Measurements from ENCODE around the gene SEPSECS.
A peak's percentile ranks its signal among the peaks of the same experiment; 100 is the strongest.
"Not testable (repeated sequence)": the region's sequence is repeated elsewhere in the genome, so short reads cannot be mapped to it uniquely, and the experiment has no call there.

SEPSECS gene

DNA sequence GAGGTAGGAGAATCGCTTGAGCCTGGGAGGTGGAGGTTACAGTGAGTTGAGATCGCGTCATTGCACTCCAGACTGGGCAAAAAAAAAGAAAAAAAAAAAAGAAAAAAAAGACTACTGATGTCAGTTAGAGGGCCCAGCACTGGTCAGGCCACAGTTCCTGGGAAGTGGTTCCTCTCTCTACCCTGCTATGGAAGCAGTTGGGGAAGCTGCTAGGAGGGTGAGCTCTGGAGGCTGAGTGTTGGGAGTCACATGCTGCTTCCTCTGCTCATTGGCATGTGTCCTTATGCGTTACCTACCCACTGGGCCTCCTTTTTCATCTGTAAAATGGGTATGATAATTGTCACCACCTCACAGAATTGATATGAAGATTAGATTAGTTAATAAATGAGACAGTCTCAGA lies 50.7 kb downstream of the SEPSECS start:
- no peak for DNase-seq (ENCODE audit: low spot score)

DNA sequence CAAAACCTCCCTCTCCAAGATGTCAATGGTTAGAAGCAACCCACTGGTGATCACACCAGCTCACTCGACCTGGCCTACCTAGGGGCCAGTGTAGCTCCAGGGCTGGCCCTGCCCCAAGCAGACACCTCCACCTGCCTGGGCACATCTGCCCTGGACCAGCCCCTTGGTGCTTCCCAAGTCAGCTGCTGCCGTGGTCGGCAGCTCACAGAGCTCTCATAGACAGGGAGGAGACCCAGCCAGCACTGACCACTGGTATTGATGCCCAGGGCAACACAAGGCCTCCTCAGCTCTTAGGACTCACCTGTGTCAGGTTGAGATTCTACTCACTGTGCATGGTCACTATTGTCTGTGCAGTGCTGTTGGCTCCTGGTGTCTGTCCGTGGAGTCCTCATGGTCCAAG lies 51.7 kb downstream of the SEPSECS start:
- no peak for DNase-seq (ENCODE audit: low spot score)

DNA sequence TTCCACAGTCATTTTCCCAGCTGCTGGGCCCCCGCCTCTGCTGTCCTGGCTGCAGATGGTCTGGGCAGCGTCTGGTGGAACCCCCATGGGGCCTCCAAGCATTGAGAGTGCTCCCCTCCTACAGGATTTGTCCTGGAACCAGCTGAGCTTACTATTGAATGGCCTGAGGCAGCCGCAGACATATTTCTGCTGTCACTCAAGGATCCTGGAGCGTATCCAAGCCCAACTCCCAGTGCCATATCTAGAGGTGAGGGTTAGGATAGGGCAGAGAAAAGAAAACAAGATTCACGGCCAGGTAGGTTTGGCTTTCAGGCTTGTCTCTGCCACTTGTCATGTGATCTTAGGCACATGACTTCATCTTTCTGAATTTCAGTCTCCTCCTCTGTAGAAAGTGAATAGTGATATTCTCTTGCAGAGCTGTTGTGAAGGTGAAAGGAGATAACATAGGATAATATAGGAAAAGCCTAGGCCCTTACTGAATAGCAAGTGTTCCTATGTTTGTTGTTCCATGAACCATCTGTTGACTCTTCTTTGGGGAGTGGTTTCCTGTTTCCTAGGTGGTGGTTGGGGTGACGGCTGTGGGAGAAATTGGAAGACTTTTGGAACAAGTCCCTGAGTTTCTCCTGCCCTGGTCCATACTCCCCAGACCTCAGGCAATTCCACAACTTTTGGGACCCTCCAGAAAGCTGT lies 52.3 kb downstream of the SEPSECS start:
- DNase-seq (ENCODE audit: low spot score): no peak

DNA sequence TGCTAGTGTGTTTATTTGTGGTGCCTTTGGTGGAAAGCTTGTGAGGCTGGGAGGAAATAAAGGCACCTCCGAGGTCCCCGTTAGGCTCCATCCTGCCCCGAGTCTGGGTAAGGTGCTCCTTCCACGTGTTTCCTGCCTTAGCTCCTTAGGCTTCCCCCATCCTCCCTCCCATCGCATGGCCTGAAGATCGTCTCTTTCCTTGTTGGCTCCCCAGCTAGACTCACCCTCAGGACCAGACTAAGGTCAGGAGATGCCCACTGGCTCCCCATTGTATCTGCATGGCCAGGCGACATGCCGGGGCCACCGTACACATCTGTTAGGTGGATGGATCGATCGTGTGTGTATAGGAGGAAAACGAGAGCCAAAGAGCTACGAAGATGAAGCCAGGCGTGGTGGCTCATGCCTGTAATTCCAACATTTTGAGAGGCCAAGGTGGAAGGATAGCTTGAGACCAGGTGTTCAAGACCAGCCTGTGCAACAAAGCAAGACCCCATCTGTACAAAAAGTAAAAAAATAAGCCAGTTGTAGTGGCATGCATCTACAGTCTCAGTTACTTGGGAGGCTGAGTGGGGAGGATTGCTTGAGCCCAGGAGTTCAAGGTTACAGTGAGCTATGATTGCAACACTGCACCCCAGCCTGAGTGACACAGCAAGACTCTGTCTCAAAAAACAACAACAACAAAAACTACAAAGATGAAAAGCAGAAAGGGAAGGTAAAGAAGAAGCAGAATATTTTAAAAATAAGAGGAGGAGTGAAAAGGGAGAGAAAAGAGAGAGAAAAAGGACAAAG lies 53.7 kb downstream of the SEPSECS start:
- DNase-seq (ENCODE audit: low spot score): no peak

DNA sequence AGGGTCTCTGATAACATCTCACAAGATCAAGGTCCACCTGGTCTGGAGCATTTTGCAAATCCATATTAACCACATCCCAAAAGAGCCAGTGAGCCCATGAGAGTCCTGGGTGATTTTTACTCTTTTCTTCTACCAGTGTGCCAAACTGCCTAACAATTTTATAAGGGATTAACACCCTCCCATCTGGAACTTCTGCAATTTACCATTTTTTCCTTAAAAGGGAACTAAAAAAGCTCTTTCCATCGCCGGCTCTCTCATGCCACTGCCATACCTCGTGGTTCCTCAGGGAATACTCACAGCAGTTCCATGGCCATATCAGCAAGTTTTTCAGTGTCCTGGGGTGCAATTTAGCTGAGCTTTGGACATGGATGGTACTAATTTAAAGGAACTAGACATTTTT lies 55.7 kb downstream of the SEPSECS start:
- no peak for DNase-seq (ENCODE audit: low spot score)

DNA sequence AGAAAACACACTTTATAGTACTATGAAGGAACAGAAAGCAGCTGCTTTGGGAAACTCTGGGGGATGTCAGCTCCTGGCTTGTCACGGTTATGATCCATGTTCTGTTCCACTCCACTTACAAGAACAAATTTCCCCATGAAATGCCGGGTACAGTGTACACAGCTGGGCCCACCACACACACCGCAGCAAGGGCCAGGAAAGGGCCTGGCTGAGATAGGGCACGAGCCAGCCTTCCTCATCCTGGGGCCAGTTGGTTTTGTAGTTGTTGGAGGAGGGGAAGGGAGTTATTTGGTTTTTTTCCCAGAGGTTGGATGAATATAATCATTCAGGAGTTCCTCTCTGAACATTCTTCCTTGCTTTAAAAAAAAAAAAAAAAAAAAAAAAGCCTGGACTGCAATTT lies 56.8 kb downstream of the SEPSECS start:
- no peak for DNase-seq (ENCODE audit: low spot score)

DNA sequence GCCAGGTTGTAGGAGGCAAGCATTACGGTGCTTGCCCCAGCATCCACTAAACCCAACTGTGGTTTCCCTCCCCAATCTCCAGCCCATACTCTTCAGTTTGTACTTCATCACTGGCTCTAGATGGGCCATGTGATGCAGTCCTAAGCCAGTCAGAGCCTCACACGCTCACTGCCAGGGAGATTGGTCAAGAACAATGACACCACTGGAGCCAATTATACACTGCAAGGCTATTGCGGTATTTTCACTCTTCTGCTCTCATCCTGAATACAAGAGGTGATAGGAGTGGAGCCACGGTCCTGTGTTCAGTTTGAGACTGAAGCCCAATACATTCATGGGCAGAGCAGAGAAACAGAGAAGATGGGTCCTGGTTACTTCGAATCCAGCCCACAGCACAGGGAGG lies 58.4 kb downstream of the SEPSECS start:
- DNase-seq (ENCODE audit: low spot score): no peak

DNA sequence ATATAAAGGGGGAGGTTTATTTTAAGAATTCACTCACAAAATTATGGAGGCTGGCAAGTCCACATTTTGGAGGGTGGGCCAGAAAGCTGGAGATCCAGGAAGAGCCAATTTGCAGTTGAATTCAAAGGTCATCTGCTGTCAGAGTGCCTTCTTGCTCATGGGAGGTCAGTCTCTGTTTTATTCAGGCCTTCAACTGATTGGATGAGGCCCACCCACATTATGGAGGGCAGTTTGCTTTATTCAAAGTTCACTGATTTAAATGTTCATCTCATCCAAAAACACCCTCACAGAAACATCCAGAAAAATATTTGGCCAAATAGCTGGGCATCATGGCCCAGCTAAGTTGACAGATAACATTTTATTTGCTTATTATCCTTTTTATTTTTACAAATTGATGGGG lies 59.5 kb downstream of the SEPSECS start:
- no peak for DNase-seq (ENCODE audit: low spot score)

DNA sequence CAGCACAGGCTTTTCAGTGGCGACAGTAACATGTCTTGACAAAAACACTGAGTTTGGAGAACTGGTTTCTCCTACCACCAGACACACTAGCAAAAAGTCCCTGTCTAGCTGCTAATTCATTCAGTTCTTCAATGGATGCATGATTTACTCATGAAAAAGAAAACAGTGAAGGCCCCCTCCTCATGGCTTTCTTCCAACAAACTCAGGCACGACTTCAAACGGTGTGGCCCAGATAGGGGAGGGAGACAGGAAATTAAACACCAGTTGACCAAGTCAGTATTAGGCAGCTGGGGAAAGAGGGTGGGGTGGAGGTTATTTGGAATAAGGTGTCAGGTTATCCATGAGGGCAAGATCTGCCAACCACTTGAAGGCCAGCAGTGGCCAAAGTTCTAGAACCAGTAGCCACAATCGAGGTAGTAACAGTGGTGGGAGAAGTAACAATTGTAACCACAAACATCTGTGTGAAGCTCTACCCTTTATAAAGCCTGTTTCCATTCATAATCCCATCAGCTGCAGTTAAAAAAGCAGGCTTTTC lies 60.2 kb downstream of the SEPSECS start:
- DNase-seq (ENCODE audit: low spot score): no peak

DNA sequence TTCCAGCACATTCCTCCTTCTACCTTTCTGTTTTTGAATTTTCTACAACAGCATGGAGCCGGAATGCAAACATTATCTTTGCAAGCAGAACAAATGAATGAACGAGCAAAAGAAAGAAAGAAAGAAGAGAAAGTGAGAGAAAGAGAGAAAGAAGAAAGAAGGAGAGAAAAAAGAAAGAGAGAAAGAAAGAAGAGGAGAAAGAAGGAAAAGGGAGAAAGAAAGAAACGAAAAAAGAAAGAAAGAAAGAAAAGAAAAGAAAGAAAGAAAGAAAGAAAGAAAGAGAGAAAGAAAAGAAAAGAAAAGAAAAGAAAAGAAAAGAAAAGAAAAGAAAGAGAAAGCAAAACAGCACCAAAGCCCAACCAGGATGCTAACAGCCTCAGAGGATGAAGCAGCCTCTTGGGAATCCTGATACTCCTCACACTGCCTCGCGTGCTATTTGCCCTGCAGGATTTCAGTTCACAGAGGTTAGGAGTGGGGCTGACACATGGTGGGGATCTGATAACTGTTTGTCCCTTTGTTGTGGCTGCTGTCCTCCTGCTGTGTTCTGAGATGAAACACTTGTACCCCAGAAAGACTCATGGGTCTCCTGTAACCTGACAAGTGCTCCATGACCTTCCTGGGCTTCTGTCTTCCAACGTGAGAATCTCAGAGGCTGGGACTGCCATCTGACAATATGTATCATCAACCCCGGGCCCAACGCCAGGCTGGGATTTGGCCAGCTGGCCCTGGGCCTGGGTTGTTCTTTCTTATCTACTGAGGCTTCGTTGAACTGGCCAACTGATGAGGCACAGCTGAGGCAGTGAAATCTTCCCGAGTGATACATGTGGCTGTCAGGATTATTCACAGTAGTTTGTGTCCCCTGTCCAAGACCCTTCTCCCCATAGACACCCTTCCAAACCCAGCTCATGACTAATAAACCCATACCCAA lies 61.0 kb downstream of the SEPSECS start:
- DNase-seq (ENCODE audit: low spot score): peak; percentile 44

DNA sequence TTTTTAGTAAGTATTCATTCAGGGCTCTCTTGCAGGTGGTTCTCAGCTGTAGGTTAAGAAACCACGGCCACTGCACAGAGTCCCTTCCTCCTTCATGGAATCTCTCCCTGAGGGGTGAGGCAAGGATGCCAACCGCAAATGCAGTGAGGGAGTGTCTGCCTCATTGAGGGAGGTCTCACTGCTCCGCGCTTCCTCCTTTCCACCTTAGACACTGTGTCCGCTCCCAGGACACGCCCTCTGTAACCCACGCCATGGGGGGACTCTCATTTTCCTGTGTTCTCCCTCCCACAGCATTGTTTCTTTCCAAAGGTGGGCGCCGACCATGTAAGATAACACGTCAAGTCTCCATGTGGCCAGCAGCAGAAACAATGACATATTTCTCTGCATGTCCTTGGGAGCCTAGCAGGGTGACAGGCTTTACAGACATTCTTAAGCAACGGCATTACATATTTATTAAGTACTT lies 63.2 kb downstream of the SEPSECS start:
- no peak for DNase-seq (ENCODE audit: low spot score)

DNA sequence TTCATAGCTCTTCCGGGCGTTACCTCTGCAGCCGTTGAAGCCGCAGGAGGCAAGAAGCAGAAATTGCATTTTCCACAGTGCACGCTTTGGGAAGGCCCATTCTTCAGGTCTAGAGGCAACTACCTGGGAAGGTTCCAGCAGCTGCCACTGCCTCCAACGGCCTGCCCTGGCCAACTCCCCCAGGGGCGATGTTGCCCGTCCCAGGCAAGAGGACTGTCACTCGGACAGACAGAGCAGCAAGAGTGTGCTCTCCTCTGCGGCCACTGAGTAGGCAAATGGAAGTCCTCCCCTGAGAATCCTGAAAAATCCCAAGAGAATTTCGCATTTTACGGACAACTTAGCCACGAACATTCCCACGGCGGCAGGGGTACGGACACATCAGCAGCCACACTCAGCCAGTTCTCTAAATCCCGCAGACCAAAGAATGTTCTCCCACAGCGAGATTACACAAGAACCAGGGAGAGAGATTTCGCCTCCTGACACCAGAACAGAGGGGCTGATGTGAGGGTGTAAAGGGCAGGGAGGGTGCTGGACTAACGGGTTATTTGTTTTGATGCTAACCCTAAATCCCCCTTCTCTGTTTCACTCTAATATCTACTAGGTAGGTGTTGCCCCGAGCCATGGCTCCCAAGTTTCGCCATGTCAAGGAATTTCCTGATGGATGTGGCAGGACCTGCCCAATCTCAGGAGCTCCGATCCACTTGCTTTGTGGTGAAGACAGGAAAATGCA lies 63.8 kb downstream of the SEPSECS start:
- no peak for DNase-seq (ENCODE audit: low spot score)

DNA sequence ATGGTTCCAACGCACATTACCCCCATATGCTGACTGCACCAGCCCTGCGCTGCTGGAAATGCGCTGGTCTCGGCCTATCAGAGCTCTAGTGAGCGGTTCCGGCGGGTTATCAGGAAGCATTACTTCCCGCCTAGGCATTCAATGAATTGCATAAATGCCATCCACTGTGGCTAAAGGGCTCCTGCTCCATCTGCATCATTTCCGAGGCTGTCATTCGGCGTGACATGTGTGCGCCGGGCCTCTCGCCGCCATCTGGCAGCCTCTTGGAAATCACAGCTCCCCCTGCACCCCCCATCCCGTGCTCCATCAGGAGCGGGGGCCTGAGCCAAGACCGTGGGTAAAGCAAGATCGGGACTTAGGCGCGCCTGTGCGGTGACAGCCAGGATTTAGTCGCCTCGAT lies 64.4 kb downstream of the SEPSECS start:
- DNase-seq (ENCODE audit: low spot score): no peak

DNA sequence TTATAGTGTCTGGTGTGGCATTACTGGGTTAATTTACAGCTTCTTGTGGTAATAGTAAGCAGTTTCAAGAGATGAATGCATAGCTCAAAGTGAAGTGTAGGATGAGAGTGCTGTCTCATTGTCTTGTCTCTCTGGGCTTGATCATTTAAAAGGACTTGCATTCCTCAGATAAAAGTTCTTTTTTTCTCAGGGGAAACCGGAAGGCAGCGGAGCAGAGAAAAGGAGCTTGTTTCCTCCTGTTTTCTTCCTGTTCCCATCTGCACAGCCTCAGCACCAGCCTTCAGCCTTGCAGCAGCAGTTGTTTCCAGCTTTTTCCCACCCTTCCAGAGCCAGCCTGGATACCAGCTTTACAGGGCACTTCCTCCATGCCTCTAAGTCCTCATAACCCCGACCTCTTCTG lies 68.1 kb downstream of the SEPSECS start:
- no peak for DNase-seq (ENCODE audit: low spot score)

DNA sequence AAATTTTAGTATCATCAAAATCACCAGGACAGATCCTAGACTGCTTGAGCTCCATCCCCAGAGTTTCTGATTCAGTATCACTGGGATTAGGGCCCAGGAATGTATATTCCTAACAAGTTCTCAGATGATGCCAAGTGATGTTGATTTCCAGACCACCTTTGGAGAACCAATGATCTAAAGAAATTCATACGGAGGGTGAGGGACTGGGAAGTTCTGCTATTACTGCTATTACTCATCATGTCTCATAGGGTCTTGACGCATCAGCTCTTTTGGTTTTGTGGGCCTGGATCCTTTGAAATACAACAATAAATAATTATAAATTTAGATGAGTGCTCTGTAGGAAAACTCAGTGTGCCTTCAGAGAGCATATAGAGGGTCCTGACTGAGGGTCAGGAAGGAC lies 69.7 kb downstream of the SEPSECS start:
- no peak for DNase-seq (ENCODE audit: low spot score)

DNA sequence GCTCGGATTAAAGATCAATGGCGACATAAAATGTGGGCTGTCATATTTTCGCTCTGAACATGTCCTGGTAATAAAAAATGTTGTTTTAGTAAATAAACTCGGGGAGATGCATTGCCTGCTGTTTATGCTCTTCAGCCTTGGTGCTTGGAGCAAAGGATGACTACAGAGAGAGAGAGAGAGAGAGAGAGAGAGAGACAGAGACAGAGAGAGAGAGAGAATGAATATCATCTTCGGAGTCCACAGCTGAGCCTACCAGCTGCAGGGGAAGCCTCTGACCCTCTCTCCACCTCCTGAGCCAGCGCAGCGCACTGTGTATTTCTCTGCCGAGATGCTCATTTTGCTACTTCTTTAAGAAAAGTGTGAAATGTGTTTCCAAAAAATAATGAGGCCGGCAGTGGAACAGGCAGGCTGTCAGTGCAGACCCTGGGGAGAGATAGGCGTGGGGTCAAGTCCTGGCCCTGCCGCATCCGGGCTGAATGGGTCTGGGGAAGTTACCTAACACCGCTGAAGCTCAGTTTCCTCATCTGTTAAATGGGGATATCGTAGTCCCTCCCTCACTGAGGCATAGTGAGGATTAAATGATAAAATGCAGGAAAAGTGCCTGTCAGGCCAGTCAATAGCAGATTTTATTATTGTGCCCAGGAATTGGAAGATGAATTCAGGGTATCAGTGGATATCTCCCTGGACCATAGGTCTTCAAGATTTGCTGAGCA lies 71.0 kb downstream of the SEPSECS start:
- DNase-seq (ENCODE audit: low spot score): no peak

DNA sequence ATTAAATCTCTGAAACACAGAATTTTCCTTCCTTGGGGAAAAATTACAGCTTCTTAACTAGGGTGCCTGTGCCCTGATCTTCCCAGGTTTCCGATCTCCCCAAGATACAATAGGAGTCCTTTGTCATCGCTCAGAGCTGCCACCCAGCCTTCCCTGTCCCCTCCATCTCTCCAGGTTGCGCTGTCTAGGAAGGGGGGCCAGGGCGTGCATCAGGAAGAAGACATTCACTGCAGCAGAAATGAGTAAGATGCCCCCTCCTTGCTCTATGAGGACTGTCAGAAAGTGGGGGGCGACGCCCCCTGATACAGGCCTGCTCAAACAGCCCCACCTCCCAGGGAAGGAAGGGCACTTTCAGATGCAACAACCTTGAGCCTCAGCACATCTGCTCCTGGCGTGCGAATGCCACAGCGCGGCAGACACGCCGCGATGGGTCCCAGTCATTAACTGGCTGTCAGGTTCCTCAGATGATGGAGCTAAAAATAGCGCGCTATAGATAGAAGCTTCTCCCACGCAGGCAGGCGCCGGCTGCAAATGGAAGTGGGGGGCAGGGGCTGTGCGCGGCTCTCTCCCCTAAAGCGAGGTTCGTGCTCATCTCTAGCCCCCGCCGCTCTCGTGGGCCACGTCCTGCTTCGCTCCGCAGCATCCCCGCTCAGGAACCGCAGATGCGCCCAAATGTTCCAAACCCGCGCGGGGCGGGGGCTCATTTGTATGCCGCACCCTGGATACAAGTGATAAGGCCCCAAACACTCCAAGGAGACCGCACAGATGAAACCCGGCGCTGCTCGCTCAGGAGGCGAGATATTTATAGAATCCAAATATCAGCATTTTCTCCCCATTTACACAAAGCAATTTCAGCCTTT lies 71.9 kb downstream of the SEPSECS start:
- DNase-seq (ENCODE audit: low spot score): peak; percentile 16

DNA sequence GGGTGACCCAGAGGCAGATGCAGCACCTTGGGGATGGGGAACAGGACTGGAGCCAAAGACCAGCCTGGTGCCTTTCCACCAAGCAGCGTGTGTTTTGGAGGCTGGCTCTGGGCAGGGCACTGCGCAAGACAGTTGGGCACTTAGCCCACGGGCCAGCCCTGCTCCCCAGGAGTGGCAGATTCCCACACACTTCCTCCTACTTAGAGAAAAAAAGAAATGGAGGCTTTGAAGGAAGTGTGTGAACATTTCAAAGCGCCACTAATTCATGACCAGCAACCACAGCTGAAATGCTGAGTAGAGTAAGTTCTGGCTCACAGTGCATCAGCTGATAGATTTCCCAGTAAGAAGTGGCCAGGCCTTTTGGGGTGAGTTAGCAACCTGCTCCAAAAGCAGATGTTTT lies 74.6 kb downstream of the SEPSECS start:
- DNase-seq (ENCODE audit: low spot score): no peak

DNA sequence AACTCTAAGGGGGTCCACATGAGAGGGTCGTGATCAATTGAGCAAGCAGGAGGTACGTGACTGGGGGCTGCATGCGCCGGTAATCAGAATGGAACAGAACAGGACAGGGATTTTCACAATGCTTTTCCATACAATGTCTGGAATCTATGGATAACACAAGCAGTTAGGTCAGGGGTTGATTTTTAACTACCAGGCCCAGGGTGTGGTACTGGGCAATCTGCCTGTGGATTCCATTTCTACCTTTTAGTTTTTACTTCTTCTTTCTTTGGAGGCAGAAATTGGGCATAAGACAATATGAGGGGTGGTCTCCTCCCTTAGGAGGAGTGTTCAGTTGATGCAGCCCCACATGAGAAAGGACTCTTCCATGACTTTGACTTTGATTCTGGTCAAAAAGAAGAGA lies 76.8 kb downstream of the SEPSECS start:
- not testable (repeated sequence) for DNase-seq (ENCODE audit: low spot score)

DNA sequence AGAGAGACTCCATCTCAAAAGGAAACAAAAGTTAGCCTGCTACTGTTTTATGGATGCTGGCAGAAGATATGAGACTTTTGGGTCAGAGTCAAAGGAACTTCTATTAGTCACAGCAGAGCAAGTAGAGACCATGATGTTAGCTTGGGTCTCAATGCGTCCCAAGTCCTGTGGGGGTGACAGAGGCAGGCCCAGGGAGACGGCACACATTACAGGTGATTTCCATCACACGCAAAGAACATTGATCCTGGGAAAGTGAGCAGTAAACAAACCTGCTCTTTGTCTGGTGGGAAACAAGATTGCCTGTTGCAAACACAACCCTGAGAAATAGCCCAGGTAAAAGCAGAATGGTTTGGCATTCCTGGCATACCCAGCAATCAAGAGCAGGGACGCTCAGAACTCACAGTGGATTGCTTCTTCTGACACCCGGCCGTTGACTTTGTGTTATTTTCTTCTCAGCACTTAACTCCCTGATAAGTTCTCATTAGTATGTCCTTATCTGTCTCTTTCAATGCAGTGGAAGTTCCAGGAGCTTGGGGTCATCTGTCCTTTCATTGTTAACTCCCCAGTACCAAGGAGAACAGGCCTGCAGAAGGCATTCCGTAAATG lies 78.3 kb downstream of the SEPSECS start:
- no peak for DNase-seq (ENCODE audit: low spot score)

All from AG08396 (cell line).